A673 (cell line): ENCODE data around the gene CDC42EP3. TPM values are rescaled to one million over a fixed set of nuclear protein-coding genes. Genes with fewer than 3 reads are reported as not detected.

ENCODE experiments used
- BruUV-seq: library from RNA; stranded (reverse); fragments of 400-500 nt; replicated peaks from 2 replicates; lab custom pipeline; 2021; lab: Mats Ljungman, UMichigan
- CTCF ChIA-PET: fragments of 300-600 bp; sonication (Branson Sonifier 250); formaldehyde crosslinking; loops from one replicate; lab custom pipeline; 2022; ENCODE audit warnings: antibody characterized with exemption; lab: Charles Lee
- POLR2A ChIA-PET: fragments of 300-600 bp; sonication (Branson Sonifier 250); formaldehyde crosslinking; loops from one replicate; lab custom pipeline; 2022; ENCODE audit warnings: antibody characterized with exemption; ENCODE audit not compliant: low non-redundant PET; lab: Charles Lee
- DNase-seq: peaks from one replicate; pipeline ENCODE4 v3.0.0-alpha.2; 2015; ENCODE audit warnings: low spot score
- H3K27ac ChIP-seq: fragments of 200-600 bp; sonication (generic); 2 replicates; pipeline ENCODE4 v1.5.1; 2016; ENCODE audit warnings: mixed run types, low read depth, mild to moderate bottlenecking, mixed read lengths, antibody characterized with exemption, low read length; ENCODE audit not compliant: poor library complexity, severe bottlenecking
- H3K27me3 ChIP-seq: fragments of 200-600 bp; sonication (generic); replicated peaks from 2 replicates; pipeline ENCODE4 v1.6.1; 2017; ENCODE audit warnings: mixed run types, low read depth, mild to moderate bottlenecking, mixed read lengths, antibody characterized with exemption, low read length; ENCODE audit not compliant: insufficient read depth, poor library complexity
- H3K36me3 ChIP-seq: fragments of 200-600 bp; sonication (generic); 2 replicates; pipeline ENCODE4 v1.6.1; 2016; ENCODE audit warnings: mixed run types, mild to moderate bottlenecking, mixed read lengths, antibody characterized with exemption, low read length; ENCODE audit not compliant: insufficient read depth, poor library complexity, severe bottlenecking
- H3K4me1 ChIP-seq: fragments of 200-600 bp; sonication (generic); 2 replicates; pipeline ENCODE4 v1.6.1; 2017; ENCODE audit warnings: mixed run types, mild to moderate bottlenecking, mixed read lengths, antibody characterized with exemption, low read length; ENCODE audit not compliant: insufficient read depth, poor library complexity, severe bottlenecking
- H3K4me3 ChIP-seq: fragments of 200-600 bp; sonication (generic); 2 replicates; pipeline ENCODE4 v1.5.1; 2016; ENCODE audit warnings: low read depth, mixed run types, mild to moderate bottlenecking, mixed read lengths, low read length; ENCODE audit not compliant: poor library complexity, severe bottlenecking
- H3K9me3 ChIP-seq: fragments of 200-600 bp; sonication (generic); 2 replicates; pipeline ENCODE4 v1.6.1; 2016; ENCODE audit warnings: mixed run types, low read depth, mild to moderate bottlenecking, mixed read lengths, antibody characterized with exemption, low read length; ENCODE audit not compliant: poor library complexity, severe bottlenecking
- CTCF ChIP-seq: fragments of 300-800, 200-600 bp; sonication (generic); conservative IDR thresholded peaks from 2 replicates; pipeline ENCODE4 v1.5.1; 2017; ENCODE audit warnings: low read depth, mild to moderate bottlenecking, antibody characterized with exemption, low read length, moderate library complexity, mixed read lengths
- EZH2 ChIP-seq: fragments of 200-600 bp; sonication (generic); IDR thresholded peaks from 2 replicates; pipeline ENCODE4 v1.6.1; 2017; ENCODE audit warnings: borderline replicate concordance, low read depth, mild to moderate bottlenecking, mixed read lengths, antibody characterized with exemption, low read length; ENCODE audit not compliant: poor library complexity, severe bottlenecking
- intact Hi-C: fragments of 100-400 bp; cut with micrococcal nuclease; formaldehyde crosslinking; loops from one replicate; pipeline ENCODE4 v1.10.0; 2022; ENCODE audit not compliant: unreplicated experiment
- total RNA-seq: library from RNA; stranded (reverse); gene quantifications from 2 replicates; pipeline ENCODE4 v1.2.3, GENCODE V29; 2021

Gene CDC42EP3
- total RNA-seq, 1 experiment from 2014 or later: 12.2 TPM

- no peak overlapping the region for H3K27ac ChIP-seq
- H3K4me3 ChIP-seq: no peak overlapping the region
- DNase-seq: peak; percentile 26
- H3K36me3 ChIP-seq: no peaks in the 10 kb centered on the region
- peaks cover 14% of the 10 kb centered on the region for H3K4me1 ChIP-seq
- POLR2A ChIA-PET: no interaction called here
- BruUV-seq: no TSS peak
- intact Hi-C loops: no loop called here
- H3K9me3 ChIP-seq: no peaks in the 10 kb centered on the region
- H3K27me3 ChIP-seq: no peaks in the 10 kb centered on the region
- CTCF ChIA-PET: no interaction called here
- TF ChIP-seq CTCF: no peak
- no peak for TF ChIP-seq EZH2
Measured at GRCh38 chr2:37656512-37657423, 14.7 kb downstream of the CDC42EP3 start.

GRCh38 chr2:37654932-37655841, 16.3 kb downstream of the CDC42EP3 start:
- no peaks in the 10 kb centered on the region for H3K27me3 ChIP-seq
- no peaks in the 10 kb centered on the region for H3K36me3 ChIP-seq
- intact Hi-C loops: no loop called here
- CTCF ChIA-PET: no interaction called here
- TF ChIP-seq CTCF: no peak
- no peak for TF ChIP-seq EZH2
- no peak overlapping the region for H3K4me3 ChIP-seq
- POLR2A ChIA-PET: no interaction called here
- H3K9me3 ChIP-seq: no peaks in the 10 kb centered on the region
- peak; percentile 35 for DNase-seq
- no peak overlapping the region for H3K27ac ChIP-seq
- BruUV-seq: no TSS peak
- H3K4me1 ChIP-seq: peaks cover 14% of the 10 kb centered on the region

GRCh38 chr2:37654419-37654818, 17.0 kb downstream of the CDC42EP3 start:
- TF ChIP-seq EZH2: no peak
- TF ChIP-seq CTCF: no peak
- ChIA-PET POLR2A (interaction anchor here (0.7 kb wide), 1 partner anchor 47 kb away, joined by 7 read pairs; no protein-coding TSS in a partner anchor), CTCF (no interaction called here)
- no peak for DNase-seq
- H3K36me3 ChIP-seq: no peaks in the 10 kb centered on the region
- no peak overlapping the region for H3K4me3 ChIP-seq
- H3K27me3 ChIP-seq: no peaks in the 10 kb centered on the region
- no peaks in the 10 kb centered on the region for H3K9me3 ChIP-seq
- peaks cover 14% of the 10 kb centered on the region for H3K4me1 ChIP-seq
- intact Hi-C loops: no loop called here
- H3K27ac ChIP-seq: no peak overlapping the region
- no TSS peak for BruUV-seq
